ENCODE data around the gene MS4A4A. TPM values are rescaled to one million over a fixed set of nuclear protein-coding genes. Genes with fewer than 3 reads are reported as not detected.
"Not testable (repeated sequence)": the region's sequence is repeated elsewhere in the genome, so short reads cannot be mapped to it uniquely, and the experiment has no call there.

MS4A4A gene
- total RNA-seq: 115 TPM
- long read RNA-seq, transcript MS4A4A-206 (6 exons, 698 nt): minor isoform, 11 of 90 reads
- long read RNA-seq, transcript MS4A4A-201 (7 exons, 1,604 nt): major isoform, 57 of 90 reads
- long read RNA-seq, transcript MS4A4A-202 (8 exons, 1,676 nt): minor isoform, 11 of 90 reads
- long read RNA-seq, partial matches to known transcripts: 4 of 90 reads
- long read RNA-seq, other reads (novel, unspliced or antisense): 6 of 90 reads

DNA sequence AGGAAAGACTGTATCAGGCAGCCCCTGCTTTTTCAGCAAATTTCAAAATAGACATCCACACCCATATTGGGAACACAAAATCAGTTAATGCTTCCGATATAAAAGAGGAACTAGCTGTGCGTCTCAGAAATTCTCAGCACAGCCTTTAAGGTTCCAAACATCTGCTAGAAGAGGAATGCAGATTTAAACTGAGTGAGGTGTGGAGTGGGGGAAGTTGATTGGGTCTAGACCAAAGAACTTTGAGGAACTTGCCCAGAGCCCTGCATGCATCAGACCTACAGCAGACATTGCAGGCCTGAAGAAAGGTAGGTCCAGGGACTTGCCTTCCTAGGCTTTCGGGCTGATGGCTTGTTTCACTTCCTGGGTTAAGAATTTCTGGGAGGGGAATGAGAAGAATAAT, at the start of gene MS4A4A:
MS4A4A (plus strand) TSS at position 255 of the 400 bp plus-strand sequence; CDS start at position 265, 10 bp downstream.
- no peak for DNase-seq (ENCODE audit: low spot score)

DNA sequence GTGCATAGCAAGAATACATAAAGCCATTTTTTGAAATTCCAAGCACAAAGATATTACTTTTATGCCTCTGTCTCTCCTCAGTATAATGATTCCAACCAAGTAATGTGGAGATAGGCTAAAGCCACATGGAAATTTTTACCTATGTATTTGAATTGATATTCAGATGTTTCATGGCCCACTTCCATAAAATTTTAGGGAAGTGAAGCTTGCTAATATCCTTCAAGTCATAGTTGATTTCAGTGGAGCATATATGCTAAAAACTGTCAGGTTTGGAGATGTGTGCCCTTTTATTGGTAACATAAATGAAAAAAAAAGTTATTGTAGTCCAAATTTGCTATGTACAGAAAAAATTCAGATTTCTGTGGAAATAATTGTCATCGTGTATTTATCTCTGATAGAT, 49.8 kb upstream of the MS4A4A start:
- DNase-seq (ENCODE audit: low spot score): no peak

DNA sequence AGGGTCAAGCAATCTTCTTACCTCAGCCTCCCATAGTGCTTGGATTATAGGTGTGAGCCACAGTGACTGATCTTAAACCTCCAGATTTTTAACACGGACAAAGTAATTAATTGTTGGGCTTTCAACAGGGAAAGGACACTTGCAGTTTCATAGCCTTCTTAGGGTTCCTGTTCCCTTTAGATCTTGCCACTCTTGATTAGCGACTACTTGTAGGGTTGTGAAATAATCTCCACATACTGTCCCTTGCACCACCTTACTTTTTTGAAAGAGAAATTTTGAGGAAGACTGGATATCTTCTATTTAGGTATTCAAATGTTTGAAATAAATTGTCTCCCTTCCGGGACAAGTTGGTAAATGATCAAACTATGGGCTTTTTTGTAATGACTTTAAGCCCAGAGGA, 45.1 kb upstream of the MS4A4A start:
- DNase-seq (ENCODE audit: low spot score): no peak

DNA sequence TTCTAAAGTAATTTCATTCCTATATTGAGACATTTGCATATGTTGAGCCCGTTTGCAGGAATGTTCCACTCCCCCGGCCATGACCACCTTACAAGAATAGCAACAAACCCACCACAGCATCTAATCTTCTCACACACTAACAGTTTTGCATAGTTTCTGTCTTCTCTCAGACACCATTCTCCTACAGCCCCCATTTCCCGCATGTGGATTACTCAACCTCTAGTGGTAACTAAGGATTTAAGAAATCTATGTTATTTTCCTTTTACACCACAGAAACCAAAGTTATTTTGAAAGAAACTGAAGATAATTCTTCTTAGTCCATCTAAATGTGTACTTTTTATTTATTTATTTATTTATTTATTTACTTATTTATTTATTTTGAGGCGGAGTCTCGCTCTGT, 39.8 kb upstream of the MS4A4A start:
- no peak for DNase-seq (ENCODE audit: low spot score)

DNA sequence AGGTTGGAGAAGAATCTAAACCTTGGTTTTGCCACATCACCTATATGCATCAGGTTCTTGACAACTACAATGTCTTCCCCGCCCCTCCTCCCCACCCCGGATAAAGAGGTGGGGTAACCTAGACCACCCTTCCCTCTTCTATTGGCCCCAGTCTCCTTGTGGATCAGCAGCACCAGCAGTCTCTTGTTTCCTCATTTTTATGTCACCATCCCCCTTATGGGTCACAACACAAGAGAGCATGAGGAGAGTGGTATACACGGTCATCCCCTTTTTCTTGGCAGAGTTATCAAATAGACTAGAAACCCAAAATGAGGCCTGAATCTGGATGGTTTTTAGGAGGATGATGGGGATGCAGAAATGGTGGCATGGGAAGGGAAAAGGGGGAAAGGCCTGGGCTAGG, 38.7 kb upstream of the MS4A4A start:
- DNase-seq (ENCODE audit: low spot score): no peak

DNA sequence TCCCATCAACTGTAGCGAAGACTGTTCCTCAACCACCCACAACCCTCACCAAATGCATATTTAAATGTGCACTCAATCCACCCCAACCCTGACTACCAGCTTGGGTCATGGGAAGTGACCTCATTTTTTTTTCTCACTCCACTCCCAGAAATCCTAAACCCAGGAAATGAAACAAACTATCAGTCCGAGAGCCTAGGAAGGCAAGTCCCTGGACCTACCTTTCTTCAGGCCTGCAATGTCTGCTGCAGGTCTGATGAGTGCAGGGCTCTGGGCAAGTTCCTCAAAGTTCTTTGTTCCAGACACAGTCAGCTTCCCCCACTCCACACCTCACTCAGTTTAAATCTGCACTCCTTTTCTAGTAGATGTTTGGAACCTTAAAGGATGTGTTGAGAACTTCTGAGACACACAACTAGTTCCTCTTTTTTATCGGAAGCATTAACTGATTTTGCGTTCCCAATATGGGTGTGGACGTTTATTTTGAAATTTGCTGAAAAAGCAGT, 37.7 kb upstream of the MS4A4A start, which contains the start of gene MS4A4E:
MS4A4E (minus strand) TSS at position 398 of the 500 bp plus-strand sequence. CDS start 13,082 bp downstream, outside the sequence.
- DNase-seq (ENCODE audit: low spot score): no peak

DNA sequence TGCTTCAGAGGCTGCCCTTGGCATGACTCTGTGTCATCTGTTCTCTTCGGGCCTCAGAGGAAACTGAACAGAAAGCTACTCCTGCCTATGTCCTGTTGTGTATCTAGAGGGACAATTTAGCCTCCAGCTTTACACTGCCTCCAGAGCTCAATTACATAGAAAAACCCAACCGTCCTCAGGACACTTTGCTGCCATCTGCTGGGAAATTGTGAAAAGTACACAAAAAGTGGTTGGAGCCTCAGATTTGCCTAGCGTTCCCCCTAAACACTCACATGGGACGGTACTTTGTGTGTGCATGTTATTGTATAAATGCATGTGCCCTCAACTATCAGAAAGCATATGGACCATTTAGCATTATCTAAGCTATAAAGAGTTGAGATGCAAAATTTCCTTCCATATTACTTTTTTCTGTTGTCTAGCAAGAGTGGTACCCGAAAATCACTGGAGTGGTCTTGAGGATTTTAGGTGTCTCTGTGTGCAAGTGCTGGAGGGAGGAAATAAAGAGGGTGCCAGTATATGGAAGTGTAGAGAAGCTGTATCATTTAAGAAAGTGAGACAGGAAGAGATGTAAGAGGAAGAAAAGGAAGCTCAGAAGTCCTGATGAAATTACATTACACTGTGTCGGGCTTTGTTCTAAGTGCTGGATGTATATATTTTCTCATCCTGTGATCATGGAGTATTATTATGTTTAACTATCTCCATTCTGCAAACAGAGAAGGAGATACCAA, 28.8 kb upstream of the MS4A4A start:
- DNase-seq (ENCODE audit: low spot score): no peak

DNA sequence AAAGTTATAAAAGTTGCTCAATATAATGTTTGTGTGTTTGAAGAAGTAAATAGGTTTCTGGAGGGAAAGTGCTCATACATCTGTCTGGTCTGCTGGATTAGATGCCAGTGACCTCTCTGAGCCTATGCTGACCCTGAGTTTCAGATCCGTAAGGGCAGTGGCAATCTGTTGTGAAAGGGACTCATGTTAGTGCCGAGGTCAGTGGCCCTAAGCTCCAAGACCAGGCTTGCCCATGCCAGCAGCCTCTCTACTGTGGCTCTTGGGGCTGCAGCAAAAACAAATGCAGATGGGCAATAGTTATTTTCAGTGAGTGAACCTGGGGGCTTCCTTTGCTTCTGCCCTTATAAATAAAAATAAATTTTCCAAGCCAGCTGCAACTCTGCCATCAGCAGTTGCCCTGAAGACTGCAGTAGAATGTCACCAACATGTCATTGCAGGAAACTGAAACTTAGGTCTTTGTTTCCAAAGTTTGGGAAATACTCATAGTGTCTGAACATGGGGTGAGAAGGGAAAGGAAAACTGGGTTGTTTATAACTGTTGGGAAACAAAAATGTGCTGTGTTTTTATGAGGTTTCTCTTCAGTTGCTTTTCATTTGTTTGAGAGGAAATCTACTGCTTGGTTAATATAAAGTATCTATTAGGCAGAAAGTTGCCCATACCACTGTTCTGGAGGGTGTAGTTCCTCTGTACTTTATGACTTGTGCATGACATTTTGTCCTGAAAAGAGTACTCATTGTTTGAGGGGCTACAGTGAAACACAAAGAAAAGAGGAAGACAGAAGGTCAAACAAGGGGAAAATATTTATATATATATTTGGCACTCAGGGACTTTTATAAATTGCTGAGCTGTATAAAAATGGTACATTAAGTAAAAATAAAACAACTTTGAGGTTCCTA, 28.0 kb upstream of the MS4A4A start:
- no peak for DNase-seq (ENCODE audit: low spot score)

DNA sequence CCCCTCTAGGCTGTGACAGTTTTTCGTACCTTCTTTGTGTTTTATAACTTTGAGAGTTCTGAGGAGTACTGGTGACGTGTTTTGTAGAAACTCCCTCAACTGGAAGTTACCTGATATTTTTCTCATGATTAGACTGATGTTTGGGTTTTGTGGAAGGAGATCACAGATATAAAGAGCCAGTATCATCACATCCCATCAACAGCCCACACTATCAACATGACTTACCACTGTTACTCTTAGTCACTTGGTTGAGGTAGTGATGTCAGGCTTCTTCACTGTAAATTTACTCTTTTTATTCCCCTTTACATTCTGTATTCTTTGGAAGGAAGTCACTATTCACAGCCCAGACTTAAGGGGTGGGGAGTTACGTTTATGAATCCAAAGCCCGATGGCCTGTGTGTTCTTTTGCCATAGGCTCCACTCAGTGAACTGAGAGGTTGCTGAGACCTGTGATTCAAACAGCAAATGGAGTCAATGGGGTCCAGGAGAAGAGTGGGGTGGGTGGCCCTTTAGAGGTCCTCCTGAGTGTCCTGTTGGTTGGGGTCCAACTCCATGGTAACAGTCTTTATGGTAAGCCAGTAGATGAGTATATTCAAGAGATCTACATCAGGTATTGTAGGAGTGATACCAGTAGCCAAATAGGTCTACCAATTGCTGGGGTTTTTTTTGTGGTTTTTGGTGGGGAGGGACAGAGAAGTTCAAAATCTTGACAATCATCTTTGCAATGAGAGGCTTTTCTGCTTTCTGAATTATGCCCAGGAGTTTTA, 22.3 kb upstream of the MS4A4A start:
- no peak for DNase-seq (ENCODE audit: low spot score)

DNA sequence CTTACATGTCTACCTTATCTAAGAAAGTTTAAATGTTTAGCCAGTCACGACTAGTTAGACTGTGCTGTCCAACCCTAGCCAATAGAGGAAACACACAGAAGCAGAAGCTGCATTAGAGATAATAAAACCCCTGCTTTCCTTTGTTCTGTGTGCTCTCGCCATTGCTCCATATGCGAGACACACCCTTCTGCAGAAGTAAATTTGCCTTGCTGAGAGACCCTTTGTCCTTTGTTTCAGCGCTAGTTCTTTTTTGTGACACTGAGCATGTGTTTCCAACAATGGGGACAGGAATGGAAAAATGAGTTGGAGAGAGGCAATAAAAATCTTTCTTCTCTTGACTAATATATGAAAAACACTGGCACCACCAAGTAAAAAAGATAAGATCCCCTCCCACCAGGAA, 19.5 kb upstream of the MS4A4A start:
- DNase-seq (ENCODE audit: low spot score): no peak

DNA sequence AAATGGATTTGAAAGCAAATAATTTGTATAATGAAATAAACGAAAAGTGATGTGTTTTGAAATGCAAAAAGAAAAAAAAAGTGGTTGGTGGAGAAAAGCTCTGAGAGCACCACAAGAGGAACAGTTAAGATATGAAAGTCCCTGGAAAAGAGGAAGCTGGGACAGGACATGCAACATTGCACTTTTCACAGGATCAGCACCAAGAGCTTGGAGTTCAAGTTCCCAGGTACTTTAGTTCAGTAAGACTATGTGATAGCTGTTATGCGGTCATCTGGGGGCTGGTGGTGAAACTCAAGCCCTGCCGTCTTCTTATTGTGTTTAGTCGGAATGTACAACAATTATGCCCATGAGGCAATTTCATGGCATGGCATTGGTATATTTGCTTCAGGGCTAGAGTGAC, 17.1 kb upstream of the MS4A4A start:
- no peak for DNase-seq (ENCODE audit: low spot score)

DNA sequence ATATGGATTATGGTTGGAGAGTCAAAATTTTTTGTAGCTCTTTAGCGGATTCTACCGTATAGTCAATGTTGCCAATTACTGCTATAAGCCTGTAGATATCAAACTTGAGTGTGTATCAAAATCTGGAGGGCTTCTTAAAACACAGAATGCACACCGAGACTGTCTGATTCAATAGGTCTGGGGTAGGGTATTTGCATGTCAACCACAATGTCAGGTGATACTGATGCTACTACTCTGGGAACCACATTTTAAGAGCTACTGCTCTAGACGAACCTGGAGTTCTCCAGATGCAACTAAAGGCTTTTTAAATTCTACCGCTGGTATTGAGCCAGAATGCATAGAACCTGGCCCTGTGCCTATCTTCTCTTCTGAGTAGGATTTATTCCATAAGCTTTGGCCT, 15.8 kb upstream of the MS4A4A start:
- no peak for DNase-seq (ENCODE audit: low spot score)

DNA sequence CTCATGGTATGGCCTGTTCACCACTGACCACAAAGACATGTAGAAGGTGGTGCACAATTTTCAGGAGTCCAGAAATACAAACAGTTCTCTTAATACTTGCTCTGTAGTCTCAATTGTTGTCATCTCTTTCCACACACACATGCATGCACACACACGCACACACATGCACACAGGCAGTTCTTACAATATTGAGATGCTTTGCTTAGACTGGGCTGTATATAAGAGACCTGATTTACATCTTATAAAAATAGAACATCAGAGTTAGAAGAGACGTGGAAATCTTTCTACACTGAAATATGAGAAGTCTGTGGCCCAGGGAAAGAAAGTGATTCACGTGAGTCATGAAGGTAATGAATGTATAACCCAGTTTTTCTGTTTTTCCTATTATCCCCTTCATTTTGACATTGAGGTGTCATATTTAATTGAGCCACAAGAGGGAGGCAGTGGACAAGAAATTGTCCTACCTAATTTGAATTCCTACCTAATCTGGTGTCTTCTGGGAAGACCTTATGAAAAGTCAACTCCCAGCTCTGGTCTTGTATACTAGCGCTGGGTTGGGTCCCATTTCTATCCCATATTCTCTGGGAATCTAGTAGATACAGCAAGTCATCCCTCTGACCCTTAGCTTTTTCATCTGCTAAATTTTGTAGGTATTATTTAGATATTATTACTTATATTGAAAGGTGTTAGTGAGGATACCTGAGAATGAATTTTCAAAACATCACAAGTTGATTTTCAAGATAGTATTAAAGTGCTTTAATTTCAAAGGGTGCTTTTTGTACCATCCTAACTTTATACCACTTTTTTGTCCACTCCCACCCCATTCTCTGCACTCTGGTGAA, 14.9 kb upstream of the MS4A4A start:
- DNase-seq (ENCODE audit: low spot score): no peak

DNA sequence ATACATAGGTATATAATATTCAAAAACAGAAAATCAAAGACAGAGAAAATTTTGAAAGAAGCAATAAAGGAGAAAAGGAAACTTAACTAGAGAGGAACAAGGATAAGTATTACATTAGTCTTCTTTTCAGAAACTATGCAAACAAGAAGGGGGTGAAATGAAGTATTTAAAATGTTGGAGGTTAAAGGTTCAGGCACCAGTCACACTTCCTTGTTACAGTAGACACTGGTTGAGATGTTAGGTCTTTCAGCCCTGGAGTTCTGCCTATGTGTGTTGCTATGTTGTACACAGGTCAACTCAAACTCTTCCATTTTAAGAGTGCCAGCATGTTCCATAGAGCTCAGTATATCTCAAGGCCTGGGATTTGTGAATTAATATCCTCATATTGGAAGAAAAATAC, 6.0 kb upstream of the MS4A4A start:
- DNase-seq (ENCODE audit: low spot score): no peak

DNA sequence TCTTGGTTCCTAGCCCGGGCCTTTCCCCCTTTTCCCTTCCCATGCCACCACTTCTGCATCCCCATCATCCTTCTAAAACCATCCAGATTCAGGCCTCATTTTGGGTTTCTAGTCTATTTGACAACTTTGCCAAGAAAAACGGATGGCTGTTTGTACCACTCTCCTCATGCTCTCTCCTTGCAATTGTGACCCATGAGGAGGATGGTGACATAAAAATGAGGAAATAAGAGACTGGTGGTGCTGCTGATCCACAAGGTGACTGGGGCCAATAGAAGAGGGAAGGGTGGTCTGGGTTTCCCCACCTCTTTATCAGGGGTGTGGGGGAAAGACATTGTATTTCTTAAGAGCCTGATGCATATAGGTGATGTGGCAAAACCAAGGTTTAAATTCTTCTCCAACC, 1.0 kb downstream of the MS4A4A start:
- DNase-seq (ENCODE audit: low spot score): no peak

DNA sequence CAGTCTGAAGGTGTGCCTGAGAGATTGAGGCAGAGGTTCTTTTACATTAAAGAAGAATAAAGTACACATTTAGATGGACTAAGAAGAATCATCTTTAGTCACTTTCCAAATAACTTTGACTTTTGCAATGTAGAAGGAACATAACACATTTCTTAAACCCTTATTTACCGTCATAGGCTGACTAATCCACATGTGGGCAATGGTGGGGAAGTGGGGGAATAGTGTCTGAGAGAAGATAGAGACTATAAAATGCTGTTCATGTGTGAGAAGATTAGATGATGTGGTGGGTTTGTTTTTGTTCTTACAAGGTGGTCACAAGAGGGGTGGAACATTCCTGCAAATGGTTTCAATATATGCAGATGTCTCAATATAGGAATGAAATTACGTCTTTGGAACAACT, 1.8 kb downstream of the MS4A4A start:
- DNase-seq (ENCODE audit: low spot score): no peak

DNA sequence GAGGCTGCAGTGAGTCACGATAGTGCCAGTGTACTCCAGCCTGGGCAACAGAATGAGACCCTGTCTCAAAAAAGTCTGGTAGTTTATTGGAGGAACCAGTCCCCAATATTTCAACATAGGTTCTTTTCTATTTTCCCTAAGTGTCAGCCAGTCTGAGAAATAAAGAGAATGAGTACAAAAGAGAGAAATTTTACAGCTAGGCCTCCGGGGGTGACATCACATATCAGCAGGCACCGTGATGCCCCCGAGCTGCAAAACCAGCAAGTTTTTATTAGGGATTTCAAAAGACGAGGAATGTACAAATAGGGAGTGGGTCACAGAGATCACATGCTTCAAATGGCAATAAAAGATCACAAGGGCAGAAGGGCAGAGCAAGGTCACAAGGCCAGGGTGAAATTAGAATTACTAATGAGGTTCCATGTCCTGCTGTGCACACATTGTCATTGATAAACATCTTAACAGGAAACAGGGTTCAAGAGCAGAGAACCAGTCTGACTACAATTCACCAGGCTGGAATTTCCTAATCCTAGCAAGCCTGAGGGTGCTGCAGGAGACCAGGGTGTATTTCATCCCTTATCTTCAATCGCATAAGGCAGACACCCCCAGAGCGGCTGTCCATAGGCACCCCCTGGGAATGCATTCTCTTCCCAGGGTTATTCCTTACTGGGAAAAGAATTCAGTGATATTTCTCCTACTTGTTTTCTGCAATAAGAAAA, 5.1 kb downstream of the MS4A4A start:
- DNase-seq (ENCODE audit: low spot score): not testable (repeated sequence)

DNA sequence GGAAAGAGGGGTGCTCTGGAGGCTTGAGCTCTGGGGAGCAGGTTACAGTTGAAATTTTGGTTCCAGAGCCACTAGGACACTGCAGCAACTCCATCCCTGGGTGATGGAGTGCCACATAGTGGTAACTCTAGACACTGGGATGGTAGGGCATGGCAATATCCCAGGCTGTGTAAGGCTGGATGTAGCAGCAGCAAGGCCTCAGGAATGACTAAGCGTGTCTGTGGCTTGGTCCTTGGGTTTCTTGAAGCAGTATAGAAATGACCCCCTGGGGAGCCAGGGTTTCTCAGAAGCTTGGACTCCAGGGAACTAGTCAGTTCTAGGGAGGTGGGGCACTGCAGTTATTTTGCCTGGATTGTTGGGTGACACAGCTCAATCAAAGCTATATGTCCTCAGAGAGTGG, 8.1 kb downstream of the MS4A4A start:
- no peak for DNase-seq (ENCODE audit: low spot score)

DNA sequence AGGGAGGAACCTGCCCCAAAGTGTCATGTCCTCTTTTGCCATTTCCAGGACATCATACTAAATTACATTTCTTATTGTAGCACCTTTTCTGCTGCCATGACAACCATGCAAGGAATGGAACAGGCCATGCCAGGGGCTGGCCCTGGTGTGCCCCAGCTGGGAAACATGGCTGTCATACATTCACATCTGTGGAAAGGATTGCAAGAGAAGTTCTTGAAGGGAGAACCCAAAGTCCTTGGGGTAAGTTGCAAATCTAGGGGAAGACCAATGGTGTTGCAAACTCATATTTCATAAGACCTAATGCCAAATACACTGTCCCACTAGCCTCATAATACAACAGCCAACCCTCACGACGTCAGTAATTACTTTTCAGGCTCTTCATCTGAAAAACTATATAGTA, 11.7 kb downstream of the MS4A4A start:
- DNase-seq (ENCODE audit: low spot score): no peak
